Panc1 (cell line): Measurements from ENCODE around the gene CCL25. TPM values are rescaled to one million over a fixed set of nuclear protein-coding genes. Genes with fewer than 3 reads are reported as not detected.
A peak's percentile ranks its signal among the peaks of the same experiment; 100 is the strongest.

ENCODE experiments used
- ATAC-seq: fragments of 200-7000 bp; cut with Tn5 transposase; 2 replicates; pipeline ENCODE4 v1.9.1; 2020; ENCODE audit warnings: mild to moderate bottlenecking, moderate library complexity
- BruUV-seq: library from RNA; stranded (reverse); fragments of 400-500 nt; replicated peaks from 2 replicates; lab custom pipeline; 2021; lab: Mats Ljungman, UMichigan
- CTCF ChIA-PET: fragments of 300-600 bp; sonication (Branson Sonifier 250); formaldehyde crosslinking; loops from one replicate; lab custom pipeline; 2022; ENCODE audit warnings: antibody characterized with exemption; lab: Charles Lee
- POLR2A ChIA-PET: fragments of 300-600 bp; sonication (Branson Sonifier 250); formaldehyde crosslinking; loops from one replicate; lab custom pipeline; 2022; ENCODE audit warnings: antibody characterized with exemption; lab: Charles Lee
- DNase-seq: peaks from one replicate; pipeline ENCODE4 v3.0.0-alpha.2; 2010; ENCODE audit warnings: low read depth, low spot score
- H3K27ac ChIP-seq: 2 replicates; pipeline ENCODE4 v1.5.1; 2011; ENCODE audit warnings: mild to moderate bottlenecking, low read length, inconsistent platforms
- H3K27me3 ChIP-seq: fragments of 200-500 bp; sonication (Bioruptor generic); 2 replicates; pipeline ENCODE4 v1.6.0; 2014; ENCODE audit warnings: low read length, inconsistent platforms; ENCODE audit not compliant: control insufficient read depth, insufficient read depth
- H3K36me3 ChIP-seq: fragments of 200-500 bp; sonication (Bioruptor generic); 2 replicates; pipeline ENCODE4 v1.5.1; 2014; ENCODE audit warnings: inconsistent platforms, mild to moderate bottlenecking, low read length, moderate library complexity; ENCODE audit not compliant: control insufficient read depth, insufficient read depth
- H3K4me1 ChIP-seq: 2 replicates; pipeline ENCODE4 v1.5.1; 2011; ENCODE audit warnings: inconsistent platforms, mild to moderate bottlenecking, low read length, moderate library complexity; ENCODE audit not compliant: control insufficient read depth, insufficient read depth
- H3K4me3 ChIP-seq, 2 experiments: 2 replicates each; pipeline ENCODE4 v1.5.1; 2011 to 2012; ENCODE audit warnings: low read depth in 2 of 2, low read length in 2 of 2, mild to moderate bottlenecking in 2 of 2, inconsistent platforms in 1 of 2, moderate library complexity in 1 of 2
- H3K9me3 ChIP-seq: fragments of 200-500 bp; sonication (Bioruptor generic); 2 replicates; pipeline ENCODE4 v1.5.1; 2014; ENCODE audit warnings: low read depth, mild to moderate bottlenecking, inconsistent platforms, low read length, moderate library complexity; ENCODE audit not compliant: control insufficient read depth, insufficient read depth
- POLR2AphosphoS5 ChIP-seq: IDR thresholded peaks from 2 replicates; pipeline ENCODE4 v1.6.1; 2012; ENCODE audit warnings: mild to moderate bottlenecking, low read depth, low read length, moderate library complexity
- SIN3A ChIP-seq: IDR thresholded peaks from 2 replicates; pipeline ENCODE4 v1.6.1; 2012; ENCODE audit warnings: low read depth, mild to moderate bottlenecking, low read length, moderate library complexity, borderline replicate concordance; ENCODE audit not compliant: insufficient read depth
- TCF7L2 ChIP-seq: IDR thresholded peaks from 2 replicates; pipeline ENCODE4 v1.6.1; 2011; ENCODE audit warnings: mild to moderate bottlenecking, low read depth, low read length, inconsistent platforms
- in situ Hi-C: cut with HindIII; loops from 2 replicates; pipeline ENCODE4 v1.10.0; 2016; ENCODE audit warnings: low sequenced_read_pairs, low pct_unique_long_range_greater_than_20kb
- intact Hi-C: fragments of 100-400 bp; cut with micrococcal nuclease; formaldehyde crosslinking; loops from one replicate; pipeline ENCODE4 v1.10.0; 2022; ENCODE audit not compliant: unreplicated experiment
- total RNA-seq: library from RNA; stranded (reverse); gene quantifications from one replicate; pipeline ENCODE4 v1.2.1, GENCODE V29; 2021; ENCODE audit not compliant: unreplicated experiment
- TF ChIP-seq, protein P1 (sequence below), 2 experiments: IDR thresholded peaks; 2 replicates each; pipeline ENCODE4 v1.6.1; 2011 to 2012; ENCODE audit warnings: low read depth in 2 of 2, control low read depth in 1 of 2, low read length in 1 of 2, mild to moderate bottlenecking in 1 of 2, moderate library complexity in 1 of 2; ENCODE audit not compliant: insufficient read depth in 1 of 2
- TF ChIP-seq, protein P2 (sequence below): fragments of 450-650 bp; IDR thresholded peaks from 2 replicates; pipeline ENCODE4 v1.5.1; 2017; ENCODE audit warnings: mild to moderate bottlenecking

CCL25 gene
- total RNA-seq, 1 experiment from 2014 or later: not detected

DNA sequence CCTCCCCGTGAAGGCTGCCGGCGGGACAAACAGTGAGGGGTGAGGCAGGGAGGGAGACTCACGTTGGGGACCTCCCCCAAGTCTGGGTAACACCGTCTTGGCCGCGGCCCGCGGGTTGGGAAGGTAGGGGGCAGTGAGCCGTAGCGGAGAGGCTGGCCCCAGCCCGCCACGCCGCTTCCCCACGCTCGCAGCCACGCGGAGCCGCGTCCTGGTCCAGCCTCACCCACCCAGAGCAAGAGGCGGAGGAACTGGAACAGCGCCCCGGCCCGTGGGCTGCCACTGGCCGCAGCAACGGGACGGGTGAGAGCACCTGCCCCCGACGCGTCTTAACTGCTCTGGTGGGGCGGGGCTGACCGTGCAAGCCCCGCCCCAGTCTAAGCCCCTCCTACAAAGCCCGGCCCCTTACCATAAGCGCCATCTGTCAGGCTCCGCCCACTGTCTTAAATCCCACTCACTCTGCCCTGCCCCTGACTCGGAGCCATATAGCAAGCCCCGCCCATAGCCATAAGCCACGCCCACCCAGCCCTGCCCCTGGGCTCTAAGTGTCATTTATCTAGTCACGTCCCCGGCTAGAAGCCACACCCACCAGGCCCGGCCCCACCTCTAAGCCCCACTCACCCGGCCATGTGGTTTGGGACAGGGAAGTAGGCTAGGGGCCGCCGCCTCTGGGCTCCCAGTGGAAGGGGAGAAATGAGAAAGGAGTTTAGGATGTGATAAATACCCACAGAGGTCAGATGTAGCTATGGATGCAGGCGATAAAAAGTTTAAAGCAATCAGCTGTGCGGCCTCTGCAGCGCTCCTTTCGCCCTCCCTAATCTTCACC lies 2.1 kb upstream of the CCL25 start:
- BruUV-seq: no TSS peak
- peak overlapping the region; percentile 33 to 50 for H3K4me3 ChIP-seq
- DNase-seq (peak; percentile 43), ATAC-seq (peak; percentile 94)
- CTCF ChIA-PET: no interaction called here
- H3K4me1 ChIP-seq: no peaks in the 10 kb centered on the region
- POLR2A ChIA-PET: no interaction called here
- no peaks in the 10 kb centered on the region for H3K27me3 ChIP-seq
- H3K9me3 ChIP-seq: no peaks in the 10 kb centered on the region
- in situ Hi-C loops: no loop called here
- TF ChIP-seq POLR2AphosphoS5 (no peak), TCF7L2 (no peak), SIN3A (no peak)
- TF ChIP-seq, protein P1, sequence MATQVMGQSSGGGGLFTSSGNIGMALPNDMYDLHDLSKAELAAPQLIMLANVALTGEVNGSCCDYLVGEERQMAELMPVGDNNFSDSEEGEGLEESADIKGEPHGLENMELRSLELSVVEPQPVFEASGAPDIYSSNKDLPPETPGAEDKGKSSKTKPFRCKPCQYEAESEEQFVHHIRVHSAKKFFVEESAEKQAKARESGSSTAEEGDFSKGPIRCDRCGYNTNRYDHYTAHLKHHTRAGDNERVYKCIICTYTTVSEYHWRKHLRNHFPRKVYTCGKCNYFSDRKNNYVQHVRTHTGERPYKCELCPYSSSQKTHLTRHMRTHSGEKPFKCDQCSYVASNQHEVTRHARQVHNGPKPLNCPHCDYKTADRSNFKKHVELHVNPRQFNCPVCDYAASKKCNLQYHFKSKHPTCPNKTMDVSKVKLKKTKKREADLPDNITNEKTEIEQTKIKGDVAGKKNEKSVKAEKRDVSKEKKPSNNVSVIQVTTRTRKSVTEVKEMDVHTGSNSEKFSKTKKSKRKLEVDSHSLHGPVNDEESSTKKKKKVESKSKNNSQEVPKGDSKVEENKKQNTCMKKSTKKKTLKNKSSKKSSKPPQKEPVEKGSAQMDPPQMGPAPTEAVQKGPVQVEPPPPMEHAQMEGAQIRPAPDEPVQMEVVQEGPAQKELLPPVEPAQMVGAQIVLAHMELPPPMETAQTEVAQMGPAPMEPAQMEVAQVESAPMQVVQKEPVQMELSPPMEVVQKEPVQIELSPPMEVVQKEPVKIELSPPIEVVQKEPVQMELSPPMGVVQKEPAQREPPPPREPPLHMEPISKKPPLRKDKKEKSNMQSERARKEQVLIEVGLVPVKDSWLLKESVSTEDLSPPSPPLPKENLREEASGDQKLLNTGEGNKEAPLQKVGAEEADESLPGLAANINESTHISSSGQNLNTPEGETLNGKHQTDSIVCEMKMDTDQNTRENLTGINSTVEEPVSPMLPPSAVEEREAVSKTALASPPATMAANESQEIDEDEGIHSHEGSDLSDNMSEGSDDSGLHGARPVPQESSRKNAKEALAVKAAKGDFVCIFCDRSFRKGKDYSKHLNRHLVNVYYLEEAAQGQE (IDR thresholded peaks at IDR 0.05; ENCODE audit: insufficient read depth in 1 of 2, low read depth in 2 of 2, low read length in 1 of 2): no peak
- intact Hi-C loops: no loop called here
- H3K27ac ChIP-seq: no peak overlapping the region
- H3K36me3 ChIP-seq: no peaks in the 10 kb centered on the region

DNA sequence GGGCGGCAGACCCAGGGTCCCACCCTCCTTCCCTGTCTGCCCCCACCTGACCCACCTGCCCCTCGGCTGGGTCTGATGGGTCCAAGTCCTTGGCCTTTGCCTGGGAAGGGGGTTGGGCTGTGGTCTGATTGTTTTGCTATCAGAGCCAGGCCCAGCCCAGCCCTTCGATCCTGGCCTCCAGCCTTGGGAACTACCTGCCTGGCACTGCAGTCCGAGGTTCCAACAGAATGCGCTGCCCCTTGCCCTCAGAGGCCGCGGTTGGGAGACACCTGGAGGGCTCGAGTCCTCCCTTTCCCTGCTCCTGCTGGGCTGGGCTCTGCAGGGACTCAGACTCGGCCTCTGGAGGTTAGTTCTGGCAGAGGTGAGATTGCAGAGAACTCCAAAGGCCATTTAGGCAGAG lies 1.6 kb downstream of the CCL25 start:
- H3K27me3 ChIP-seq: no peaks in the 10 kb centered on the region
- ATAC-seq (no peak), DNase-seq (no peak)
- intact Hi-C loops (no loop called here), in situ Hi-C loops (no loop called here)
- BruUV-seq: no TSS peak
- ChIA-PET POLR2A (no interaction called here), CTCF (no interaction called here)
- H3K4me1 ChIP-seq: no peaks in the 10 kb centered on the region
- H3K4me3 ChIP-seq: no peak overlapping the region
- H3K9me3 ChIP-seq: no peaks in the 10 kb centered on the region
- no peak for TF ChIP-seq SIN3A
- TF ChIP-seq, protein P1 (IDR thresholded peaks at IDR 0.05; ENCODE audit: insufficient read depth in 1 of 2, low read depth in 2 of 2, low read length in 1 of 2): no peak
- no peak for TF ChIP-seq POLR2AphosphoS5
- TF ChIP-seq TCF7L2: no peak
- TF ChIP-seq, protein P2, sequence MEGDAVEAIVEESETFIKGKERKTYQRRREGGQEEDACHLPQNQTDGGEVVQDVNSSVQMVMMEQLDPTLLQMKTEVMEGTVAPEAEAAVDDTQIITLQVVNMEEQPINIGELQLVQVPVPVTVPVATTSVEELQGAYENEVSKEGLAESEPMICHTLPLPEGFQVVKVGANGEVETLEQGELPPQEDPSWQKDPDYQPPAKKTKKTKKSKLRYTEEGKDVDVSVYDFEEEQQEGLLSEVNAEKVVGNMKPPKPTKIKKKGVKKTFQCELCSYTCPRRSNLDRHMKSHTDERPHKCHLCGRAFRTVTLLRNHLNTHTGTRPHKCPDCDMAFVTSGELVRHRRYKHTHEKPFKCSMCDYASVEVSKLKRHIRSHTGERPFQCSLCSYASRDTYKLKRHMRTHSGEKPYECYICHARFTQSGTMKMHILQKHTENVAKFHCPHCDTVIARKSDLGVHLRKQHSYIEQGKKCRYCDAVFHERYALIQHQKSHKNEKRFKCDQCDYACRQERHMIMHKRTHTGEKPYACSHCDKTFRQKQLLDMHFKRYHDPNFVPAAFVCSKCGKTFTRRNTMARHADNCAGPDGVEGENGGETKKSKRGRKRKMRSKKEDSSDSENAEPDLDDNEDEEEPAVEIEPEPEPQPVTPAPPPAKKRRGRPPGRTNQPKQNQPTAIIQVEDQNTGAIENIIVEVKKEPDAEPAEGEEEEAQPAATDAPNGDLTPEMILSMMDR: no peak
- H3K36me3 ChIP-seq: no peaks in the 10 kb centered on the region
- H3K27ac ChIP-seq: no peak overlapping the region
